Uterus (tissue), 2 donors: ENCODE data around the gene TBX2.
"Not testable (repeated sequence)": the region's sequence is repeated elsewhere in the genome, so short reads cannot be mapped to it uniquely, and the experiment has no call there.

ENCODE experiments used
- POLR2A ChIP-seq, 2 donors: fragments of 450-650 bp; IDR thresholded peaks; one replicate each; pipeline ENCODE4 v1.6.1; 2016; ENCODE audit warnings: antibody characterized with exemption in 2 of 2, mild to moderate bottlenecking in 1 of 2, moderate library complexity in 1 of 2
- TF ChIP-seq, protein P1 (sequence below), 4 experiments: fragments of 200-600 bp in 2 of 4; fragments of 450-650 bp in 2 of 4; sonication (generic) in 2 of 4; IDR thresholded peaks; one replicate each; pipeline ENCODE4 v1.5.1; 2016 to 2019; ENCODE audit warnings: antibody characterized with exemption in 4 of 4, mild to moderate bottlenecking in 2 of 4, moderate library complexity in 1 of 4

DNA sequence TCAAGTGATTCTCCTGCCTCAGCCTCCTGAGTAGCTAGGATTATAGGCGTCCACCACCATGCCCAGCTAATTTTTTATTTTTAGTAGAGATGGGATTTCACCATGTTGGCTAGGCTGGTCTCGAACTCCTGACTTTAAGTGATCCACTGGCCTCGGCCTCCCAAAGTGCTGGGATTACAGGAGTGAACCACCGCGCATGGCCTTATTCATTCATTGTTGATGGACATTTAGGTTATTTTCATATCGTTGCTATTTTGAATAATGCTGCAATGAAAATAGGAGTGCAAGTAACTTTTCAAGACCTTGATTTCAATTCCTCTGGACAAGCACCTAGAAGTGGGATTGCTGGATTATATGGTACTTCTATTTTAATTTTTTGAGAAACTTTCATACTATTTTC is 30.2 kb downstream of the TBX2 start:
- TF ChIP-seq, protein P1, sequence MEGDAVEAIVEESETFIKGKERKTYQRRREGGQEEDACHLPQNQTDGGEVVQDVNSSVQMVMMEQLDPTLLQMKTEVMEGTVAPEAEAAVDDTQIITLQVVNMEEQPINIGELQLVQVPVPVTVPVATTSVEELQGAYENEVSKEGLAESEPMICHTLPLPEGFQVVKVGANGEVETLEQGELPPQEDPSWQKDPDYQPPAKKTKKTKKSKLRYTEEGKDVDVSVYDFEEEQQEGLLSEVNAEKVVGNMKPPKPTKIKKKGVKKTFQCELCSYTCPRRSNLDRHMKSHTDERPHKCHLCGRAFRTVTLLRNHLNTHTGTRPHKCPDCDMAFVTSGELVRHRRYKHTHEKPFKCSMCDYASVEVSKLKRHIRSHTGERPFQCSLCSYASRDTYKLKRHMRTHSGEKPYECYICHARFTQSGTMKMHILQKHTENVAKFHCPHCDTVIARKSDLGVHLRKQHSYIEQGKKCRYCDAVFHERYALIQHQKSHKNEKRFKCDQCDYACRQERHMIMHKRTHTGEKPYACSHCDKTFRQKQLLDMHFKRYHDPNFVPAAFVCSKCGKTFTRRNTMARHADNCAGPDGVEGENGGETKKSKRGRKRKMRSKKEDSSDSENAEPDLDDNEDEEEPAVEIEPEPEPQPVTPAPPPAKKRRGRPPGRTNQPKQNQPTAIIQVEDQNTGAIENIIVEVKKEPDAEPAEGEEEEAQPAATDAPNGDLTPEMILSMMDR (IDR thresholded peaks at IDR 0.05): not testable (repeated sequence)
- not testable (repeated sequence) for TF ChIP-seq POLR2A (IDR thresholded peaks at IDR 0.05)
